Nephron (organoid): ENCODE data around the gene APOLD1.

Experiments used
- H3K27ac Mint-ChIP-seq, 3 experiments: 2 replicates each; pipeline ENCODE4 v1.8.0; 2020; ENCODE audit warnings: mixed read lengths in 3 of 3, mild to moderate bottlenecking in 2 of 3, moderate library complexity in 1 of 3
- H3K27me3 Mint-ChIP-seq: 2 replicates; pipeline ENCODE4 v1.8.0; 2021; ENCODE audit warnings: low read depth, mild to moderate bottlenecking, moderate library complexity, mixed read lengths
- H3K36me3 Mint-ChIP-seq: 2 replicates; pipeline ENCODE4 v1.8.0; 2020; ENCODE audit warnings: low read depth, mixed read lengths
- H3K4me1 Mint-ChIP-seq: 2 replicates; pipeline ENCODE4 v1.8.0; 2020; ENCODE audit warnings: mixed read lengths
- H3K4me3 Mint-ChIP-seq, 3 experiments: 2 replicates each; pipeline ENCODE4 v1.8.0; 2020; ENCODE audit warnings: mild to moderate bottlenecking in 3 of 3, mixed read lengths in 3 of 3, moderate library complexity in 2 of 3
- H3K9me3 Mint-ChIP-seq: 2 replicates; pipeline ENCODE4 v1.8.0; 2020; ENCODE audit warnings: mixed read lengths
- CTCF ChIP-seq, 3 experiments: fragments of 200-600 bp; sonication (generic); IDR thresholded peaks; one replicate each; pipeline ENCODE4 v1.5.0; 2021; ENCODE audit warnings: antibody characterized with exemption in 3 of 3; ENCODE audit not compliant: unreplicated experiment in 3 of 3

APOLD1 gene

GRCh38 chr12:12777092-12777491 lies 8.4 kb upstream of the APOLD1 start:
- Mint-ChIP-seq H3K9me3 (peaks cover 8% of the 10 kb centered on the region), H3K4me3 (no peak overlapping the region), H3K27ac (no peak overlapping the region), H3K27me3 (no peaks in the 10 kb centered on the region), H3K4me1 (peaks cover 6% of the 10 kb centered on the region), H3K36me3 (no peaks in the 10 kb centered on the region)
- TF ChIP-seq CTCF (IDR thresholded peaks at IDR 0.05; ENCODE audit: unreplicated experiment in 3 of 3), result no peak

- Mint-ChIP-seq H3K27me3 (no peaks in the 10 kb centered on the region), H3K36me3 (no peaks in the 10 kb centered on the region), H3K27ac (peak overlapping the region in 1 of 3 experiments; percentile 86), H3K4me1 (peaks cover 6% of the 10 kb centered on the region), H3K4me3 (no peak overlapping the region), H3K9me3 (peaks cover 3% of the 10 kb centered on the region)
- no peak for TF ChIP-seq CTCF (IDR thresholded peaks at IDR 0.05; ENCODE audit: unreplicated experiment in 3 of 3)
These were observed 6.5 kb upstream of the APOLD1 start for GRCh38 chr12:12779007-12779406.

- no peak for TF ChIP-seq CTCF (IDR thresholded peaks at IDR 0.05; ENCODE audit: unreplicated experiment in 3 of 3)
- Mint-ChIP-seq H3K4me3 (no peak overlapping the region), H3K27me3 (no peaks in the 10 kb centered on the region), H3K27ac (peak overlapping the region; percentile 14 to 86 (median 26)), H3K9me3 (peaks cover 3% of the 10 kb centered on the region), H3K36me3 (no peaks in the 10 kb centered on the region), H3K4me1 (peaks cover 6% of the 10 kb centered on the region)
These were observed 5.9 kb upstream of the APOLD1 start for GRCh38 chr12:12779529-12779928.

- H3K27ac Mint-ChIP-seq, result peak overlapping the region in 2 of 3 experiments; percentile 70 to 74
- H3K4me1 Mint-ChIP-seq, result peaks cover 36% of the 10 kb centered on the region
- no peak for TF ChIP-seq CTCF (IDR thresholded peaks at IDR 0.05; ENCODE audit: unreplicated experiment in 3 of 3)
- no peaks in the 10 kb centered on the region for H3K36me3 Mint-ChIP-seq
- peak overlapping the region in 1 of 3 experiments; percentile 29 for H3K4me3 Mint-ChIP-seq
- H3K27me3 Mint-ChIP-seq, result no peaks in the 10 kb centered on the region
- peaks cover 3% of the 10 kb centered on the region for H3K9me3 Mint-ChIP-seq
These were observed 1.3 kb upstream of the APOLD1 start for GRCh38 chr12:12784116-12784515.

- peaks cover 43% of the 10 kb centered on the region for H3K4me1 Mint-ChIP-seq
- H3K9me3 Mint-ChIP-seq, result peaks cover 3% of the 10 kb centered on the region
- no peak for TF ChIP-seq CTCF (IDR thresholded peaks at IDR 0.05; ENCODE audit: unreplicated experiment in 3 of 3)
- peak overlapping the region; percentile 56 to 75 (median 69) for H3K4me3 Mint-ChIP-seq
- H3K36me3 Mint-ChIP-seq, result no peaks in the 10 kb centered on the region
- peak overlapping the region in 2 of 3 experiments; percentile 71 to 74 for H3K27ac Mint-ChIP-seq
- H3K27me3 Mint-ChIP-seq, result no peaks in the 10 kb centered on the region
These were observed 869 bp downstream of the APOLD1 start for GRCh38 chr12:12786351-12786705.
